ENCODE data around the gene TENM4.

TENM4 gene

GRCh38 chr11:79461666-79462645, 21.1 kb upstream of the TENM4 start:
- H3K27ac ChIP-seq = no peak overlapping the region
- DNase-seq (ENCODE audit: low read depth, low spot score) = no peak
- TF ChIP-seq EZH2 (IDR thresholded peaks at IDR 0.05) = no peak
- TF ChIP-seq POLR2AphosphoS5 (IDR thresholded peaks at IDR 0.05; ENCODE audit: borderline replicate concordance, low read depth, low read length) = no peak
- no peak for TF ChIP-seq FOXP2 (optimal IDR thresholded peaks at IDR 0.05; ENCODE audit: control extremely low read depth, extremely low read length, insufficient read depth)
- H3K9ac ChIP-seq (ENCODE audit: insufficient read length) = no peak overlapping the region
- H3K9me3 ChIP-seq (ENCODE audit: low read depth, low read length) = no peaks in the 10 kb centered on the region
- H3K4me3 ChIP-seq = no peak overlapping the region
- no peaks in the 10 kb centered on the region for H3K36me3 ChIP-seq (ENCODE audit: insufficient read depth, low read length)

- Histone ChIP-seq H3K9ac (ENCODE audit: insufficient read length) (no peak overlapping the region), H3K27ac (no peak overlapping the region), H3K4me3 (no peak overlapping the region), H3K9me3 (ENCODE audit: low read depth, low read length) (no peaks in the 10 kb centered on the region), H3K36me3 (ENCODE audit: insufficient read depth, low read length) (no peaks in the 10 kb centered on the region)
- TF ChIP-seq FOXP2 (optimal IDR thresholded peaks at IDR 0.05; ENCODE audit: control extremely low read depth, extremely low read length, insufficient read depth) (no peak), EZH2 (IDR thresholded peaks at IDR 0.05) (no peak), POLR2AphosphoS5 (IDR thresholded peaks at IDR 0.05; ENCODE audit: borderline replicate concordance, low read depth, low read length) (no peak)
- no peak for DNase-seq (ENCODE audit: low read depth, low spot score)
Measured at GRCh38 chr11:79461144-79461543, 20.3 kb upstream of the TENM4 start.

GRCh38 chr11:79458709-79459108, 17.9 kb upstream of the TENM4 start:
- TF ChIP-seq POLR2AphosphoS5 (IDR thresholded peaks at IDR 0.05; ENCODE audit: borderline replicate concordance, low read depth, low read length) = no peak
- TF ChIP-seq FOXP2 (optimal IDR thresholded peaks at IDR 0.05; ENCODE audit: control extremely low read depth, extremely low read length, insufficient read depth) = no peak
- TF ChIP-seq EZH2 (IDR thresholded peaks at IDR 0.05) = no peak
- H3K27ac ChIP-seq = no peak overlapping the region
- no peaks in the 10 kb centered on the region for H3K36me3 ChIP-seq (ENCODE audit: insufficient read depth, low read length)
- no peak overlapping the region for H3K9ac ChIP-seq (ENCODE audit: insufficient read length)
- DNase-seq (ENCODE audit: low read depth, low spot score) = no peak
- no peak overlapping the region for H3K4me3 ChIP-seq
- no peaks in the 10 kb centered on the region for H3K9me3 ChIP-seq (ENCODE audit: low read depth, low read length)

- H3K9ac ChIP-seq (ENCODE audit: insufficient read length) = no peak overlapping the region
- no peak overlapping the region for H3K4me3 ChIP-seq
- no peaks in the 10 kb centered on the region for H3K36me3 ChIP-seq (ENCODE audit: insufficient read depth, low read length)
- no peak overlapping the region for H3K27ac ChIP-seq
- TF ChIP-seq FOXP2 (optimal IDR thresholded peaks at IDR 0.05; ENCODE audit: control extremely low read depth, extremely low read length, insufficient read depth) (no peak), POLR2AphosphoS5 (IDR thresholded peaks at IDR 0.05; ENCODE audit: borderline replicate concordance, low read depth, low read length) (no peak), EZH2 (IDR thresholded peaks at IDR 0.05) (no peak)
- DNase-seq (ENCODE audit: low read depth, low spot score) = no peak
- no peaks in the 10 kb centered on the region for H3K9me3 ChIP-seq (ENCODE audit: low read depth, low read length)
Measured at GRCh38 chr11:79456501-79456900, 15.7 kb upstream of the TENM4 start.

GRCh38 chr11:79453617-79454016, 12.8 kb upstream of the TENM4 start:
- Histone ChIP-seq H3K36me3 (ENCODE audit: insufficient read depth, low read length) (no peaks in the 10 kb centered on the region), H3K27ac (no peak overlapping the region), H3K9ac (ENCODE audit: insufficient read length) (no peak overlapping the region), H3K4me3 (no peak overlapping the region), H3K9me3 (ENCODE audit: low read depth, low read length) (no peaks in the 10 kb centered on the region)
- TF ChIP-seq POLR2AphosphoS5 (IDR thresholded peaks at IDR 0.05; ENCODE audit: borderline replicate concordance, low read depth, low read length) (no peak), FOXP2 (optimal IDR thresholded peaks at IDR 0.05; ENCODE audit: control extremely low read depth, extremely low read length, insufficient read depth) (no peak), EZH2 (IDR thresholded peaks at IDR 0.05) (no peak)
- no peak for DNase-seq (ENCODE audit: low read depth, low spot score)

GRCh38 chr11:79449040-79449439, 8.2 kb upstream of the TENM4 start:
- TF ChIP-seq EZH2 (IDR thresholded peaks at IDR 0.05) (no peak), FOXP2 (optimal IDR thresholded peaks at IDR 0.05; ENCODE audit: control extremely low read depth, extremely low read length, insufficient read depth) (no peak), POLR2AphosphoS5 (IDR thresholded peaks at IDR 0.05; ENCODE audit: borderline replicate concordance, low read depth, low read length) (no peak)
- Histone ChIP-seq H3K36me3 (ENCODE audit: insufficient read depth, low read length) (no peaks in the 10 kb centered on the region), H3K9me3 (ENCODE audit: low read depth, low read length) (no peaks in the 10 kb centered on the region), H3K9ac (ENCODE audit: insufficient read length) (no peak overlapping the region), H3K27ac (no peak overlapping the region), H3K4me3 (no peak overlapping the region)
- no peak for DNase-seq (ENCODE audit: low read depth, low spot score)

GRCh38 chr11:79447038-79447786, 6.4 kb upstream of the TENM4 start:
- Histone ChIP-seq H3K9me3 (ENCODE audit: low read depth, low read length) (no peaks in the 10 kb centered on the region), H3K4me3 (no peak overlapping the region), H3K9ac (ENCODE audit: insufficient read length) (no peak overlapping the region), H3K36me3 (ENCODE audit: insufficient read depth, low read length) (no peaks in the 10 kb centered on the region), H3K27ac (no peak overlapping the region)
- no peak for DNase-seq (ENCODE audit: low read depth, low spot score)
- TF ChIP-seq EZH2 (IDR thresholded peaks at IDR 0.05) = no peak
- TF ChIP-seq POLR2AphosphoS5 (IDR thresholded peaks at IDR 0.05; ENCODE audit: borderline replicate concordance, low read depth, low read length) = no peak
- no peak for TF ChIP-seq FOXP2 (optimal IDR thresholded peaks at IDR 0.05; ENCODE audit: control extremely low read depth, extremely low read length, insufficient read depth)

GRCh38 chr11:79444923-79445322, 4.1 kb upstream of the TENM4 start:
- no peak for TF ChIP-seq FOXP2 (optimal IDR thresholded peaks at IDR 0.05; ENCODE audit: control extremely low read depth, extremely low read length, insufficient read depth)
- TF ChIP-seq POLR2AphosphoS5 (IDR thresholded peaks at IDR 0.05; ENCODE audit: borderline replicate concordance, low read depth, low read length) = no peak
- TF ChIP-seq EZH2 (IDR thresholded peaks at IDR 0.05) = no peak
- H3K4me3 ChIP-seq = no peak overlapping the region
- H3K27ac ChIP-seq = no peak overlapping the region
- no peaks in the 10 kb centered on the region for H3K36me3 ChIP-seq (ENCODE audit: insufficient read depth, low read length)
- H3K9ac ChIP-seq (ENCODE audit: insufficient read length) = no peak overlapping the region
- no peak for DNase-seq (ENCODE audit: low read depth, low spot score)
- no peaks in the 10 kb centered on the region for H3K9me3 ChIP-seq (ENCODE audit: low read depth, low read length)
